LNCaP clone FGC (cell line): ENCODE measurements around the gene GPATCH3.
A peak's percentile ranks its signal among the peaks of the same experiment; 100 is the strongest.

Experiments used
- DNase-seq: peaks from one replicate; pipeline ENCODE4 v3.0.0-alpha.2; 2011; ENCODE audit warnings: low read depth
- H3K4me3 ChIP-seq: 2 replicates; pipeline ENCODE4 v1.5.1; 2011; ENCODE audit warnings: mild to moderate bottlenecking, low read depth, low read length, control low read depth
- TF ChIP-seq, protein P1 (sequence below): IDR thresholded peaks from 2 replicates; pipeline ENCODE4 v1.5.1; 2012; ENCODE audit warnings: mild to moderate bottlenecking; ENCODE audit not compliant: control insufficient read depth, insufficient read depth; ENCODE audit errors: extremely low read depth

GPATCH3 gene

DNA sequence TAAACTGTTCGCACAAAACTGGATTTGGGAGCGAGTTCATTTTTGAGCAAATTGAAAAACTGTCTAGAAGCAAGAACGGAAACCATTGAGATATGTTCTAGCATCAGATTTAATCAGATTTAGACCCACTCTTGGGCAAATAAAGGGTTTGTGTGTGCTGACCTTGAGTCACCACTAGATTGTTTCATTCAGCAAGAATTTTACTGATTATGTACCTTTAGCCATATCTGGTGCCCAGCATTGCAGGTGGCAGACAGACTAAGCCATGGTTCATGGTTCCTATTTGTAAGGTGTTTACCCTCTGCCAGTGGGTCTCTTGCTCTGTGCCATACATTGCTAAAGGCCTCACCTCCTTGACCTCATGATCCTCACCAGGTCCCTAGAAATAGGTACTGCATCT lies 22.6 kb upstream of the GPATCH3 start:
- TF ChIP-seq, protein P1, sequence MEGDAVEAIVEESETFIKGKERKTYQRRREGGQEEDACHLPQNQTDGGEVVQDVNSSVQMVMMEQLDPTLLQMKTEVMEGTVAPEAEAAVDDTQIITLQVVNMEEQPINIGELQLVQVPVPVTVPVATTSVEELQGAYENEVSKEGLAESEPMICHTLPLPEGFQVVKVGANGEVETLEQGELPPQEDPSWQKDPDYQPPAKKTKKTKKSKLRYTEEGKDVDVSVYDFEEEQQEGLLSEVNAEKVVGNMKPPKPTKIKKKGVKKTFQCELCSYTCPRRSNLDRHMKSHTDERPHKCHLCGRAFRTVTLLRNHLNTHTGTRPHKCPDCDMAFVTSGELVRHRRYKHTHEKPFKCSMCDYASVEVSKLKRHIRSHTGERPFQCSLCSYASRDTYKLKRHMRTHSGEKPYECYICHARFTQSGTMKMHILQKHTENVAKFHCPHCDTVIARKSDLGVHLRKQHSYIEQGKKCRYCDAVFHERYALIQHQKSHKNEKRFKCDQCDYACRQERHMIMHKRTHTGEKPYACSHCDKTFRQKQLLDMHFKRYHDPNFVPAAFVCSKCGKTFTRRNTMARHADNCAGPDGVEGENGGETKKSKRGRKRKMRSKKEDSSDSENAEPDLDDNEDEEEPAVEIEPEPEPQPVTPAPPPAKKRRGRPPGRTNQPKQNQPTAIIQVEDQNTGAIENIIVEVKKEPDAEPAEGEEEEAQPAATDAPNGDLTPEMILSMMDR = no peak
- DNase-seq = no peak
- H3K4me3 ChIP-seq = peak overlapping the region; percentile 99

DNA sequence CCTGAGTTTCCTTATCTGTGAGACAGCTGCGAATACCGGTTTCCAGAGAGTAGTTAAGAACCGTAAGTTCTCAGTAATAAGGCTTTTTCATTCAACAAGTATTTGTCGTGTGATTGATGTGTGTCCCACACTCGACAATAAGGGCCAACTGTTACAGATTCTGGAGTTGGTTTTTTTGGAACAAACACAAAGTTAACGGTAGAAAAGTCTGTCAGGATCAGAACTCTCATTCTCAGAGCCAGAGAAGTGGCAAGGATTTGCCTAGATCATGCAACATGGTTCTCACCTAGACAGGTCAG lies 22.1 kb upstream of the GPATCH3 start:
- DNase-seq = no peak
- TF ChIP-seq, protein P1 = no peak

DNA sequence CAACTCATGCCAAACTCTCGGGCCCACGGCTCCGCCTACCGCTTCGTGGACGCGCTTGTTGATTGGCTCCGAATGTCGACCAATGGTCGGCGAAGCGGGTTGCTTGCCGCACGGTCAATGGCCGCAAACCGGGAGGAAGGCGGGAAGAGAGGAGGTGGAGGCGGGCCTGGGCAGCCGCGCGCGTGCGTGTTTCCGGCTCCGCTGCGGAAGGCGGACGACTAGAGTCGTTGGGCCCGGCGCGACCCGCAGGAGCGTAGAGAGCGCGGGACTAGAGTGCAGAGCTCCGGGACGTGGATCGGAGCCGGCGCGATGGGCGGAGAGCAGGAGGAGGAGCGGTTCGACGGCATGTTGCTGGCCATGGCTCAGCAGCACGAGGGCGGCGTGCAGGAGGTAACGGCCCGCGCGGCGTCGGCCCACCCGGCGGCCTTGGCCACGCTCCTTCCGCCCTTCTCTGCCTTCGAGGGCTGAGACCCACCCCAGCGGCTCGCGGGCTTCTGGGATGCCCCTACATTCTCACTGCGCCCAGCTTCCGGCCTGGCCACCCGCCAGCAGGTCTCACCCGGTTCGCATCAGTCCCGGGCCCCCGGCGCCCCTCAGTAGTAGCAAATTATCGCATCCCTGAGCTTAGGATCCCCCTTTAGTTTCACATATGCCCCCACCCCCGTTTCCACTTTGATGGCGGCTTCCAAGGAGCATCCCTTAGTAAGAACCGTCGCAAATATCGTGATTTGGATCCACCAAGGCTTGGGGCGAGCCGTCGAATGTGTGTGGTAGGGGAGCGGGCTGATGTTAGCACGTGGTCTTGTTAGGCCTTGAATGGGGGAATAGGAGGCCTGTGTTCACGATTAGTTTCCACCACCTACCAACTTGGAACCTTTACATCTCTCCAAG lies 21.5 kb upstream of the GPATCH3 start, which contains the start of gene NUDC:
TSS of gene NUDC (plus strand) at position 204 of the 891 bp plus-strand sequence. CDS start at position 310, 106 bp downstream.
- TF ChIP-seq, protein P1 = no peak
- H3K4me3 ChIP-seq = peak within 1 kb of the TSS; percentile 99
- peak; percentile 93 for DNase-seq

More for the DNA sequence above, 22.1 kb upstream of the GPATCH3 start:
- peak overlapping the region; percentile 99 for H3K4me3 ChIP-seq

DNA sequence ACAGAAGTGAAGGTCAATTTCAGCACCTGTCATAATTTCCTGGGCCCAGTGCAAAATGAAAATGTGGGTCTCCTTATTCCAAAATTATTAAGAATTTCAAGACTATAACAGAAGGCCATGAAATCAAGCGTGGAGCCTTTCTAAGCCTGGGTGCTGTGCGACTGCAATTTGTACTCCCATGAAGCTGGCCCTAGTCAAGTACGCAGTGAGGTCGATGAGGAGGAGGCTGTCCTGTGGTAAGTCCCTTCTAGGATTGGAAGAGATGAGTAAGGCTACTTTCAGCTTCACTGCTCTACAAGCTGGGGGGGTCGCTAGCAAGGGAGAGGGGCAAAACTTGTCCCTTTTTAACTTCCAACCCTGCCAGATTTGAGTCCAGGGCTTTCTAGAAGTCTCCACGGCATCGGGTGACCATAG lies 20.9 kb upstream of the GPATCH3 start:
- TF ChIP-seq, protein P1 = no peak
- no peak for DNase-seq
- peak overlapping the region; percentile 99 for H3K4me3 ChIP-seq

DNA sequence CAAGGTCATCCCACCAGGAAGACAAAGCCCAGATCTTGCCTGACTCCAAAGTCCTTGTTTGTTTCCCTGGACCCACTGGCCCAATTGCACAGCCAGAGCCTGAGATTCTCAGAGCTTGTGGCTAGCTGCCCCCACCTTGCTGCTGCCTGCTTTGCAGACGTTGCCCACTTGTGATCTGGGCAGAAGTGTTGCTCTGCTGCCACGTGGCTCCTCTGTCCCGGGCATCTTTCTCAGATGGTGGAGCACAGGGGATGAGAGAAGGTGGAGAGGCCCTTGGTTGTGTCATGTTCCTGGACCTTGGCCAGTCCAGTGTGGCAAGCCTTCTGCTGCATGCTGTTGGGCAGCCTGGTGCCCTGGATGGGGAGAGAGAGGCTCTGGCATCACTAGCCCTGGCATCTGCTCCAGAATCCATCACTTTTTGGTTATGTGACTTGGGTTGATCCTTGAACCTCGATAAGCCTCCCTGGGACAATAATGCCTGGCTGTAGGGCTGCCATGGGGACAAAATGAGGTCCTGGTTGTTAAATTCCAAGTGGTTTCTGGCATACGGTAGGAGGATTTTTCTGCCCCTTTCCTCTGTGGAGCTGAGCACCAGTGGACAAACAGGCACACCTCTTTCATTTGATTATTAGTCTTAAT lies 15.1 kb upstream of the GPATCH3 start:
- H3K4me3 ChIP-seq = no peak overlapping the region
- DNase-seq = no peak
- TF ChIP-seq, protein P1 = no peak

DNA sequence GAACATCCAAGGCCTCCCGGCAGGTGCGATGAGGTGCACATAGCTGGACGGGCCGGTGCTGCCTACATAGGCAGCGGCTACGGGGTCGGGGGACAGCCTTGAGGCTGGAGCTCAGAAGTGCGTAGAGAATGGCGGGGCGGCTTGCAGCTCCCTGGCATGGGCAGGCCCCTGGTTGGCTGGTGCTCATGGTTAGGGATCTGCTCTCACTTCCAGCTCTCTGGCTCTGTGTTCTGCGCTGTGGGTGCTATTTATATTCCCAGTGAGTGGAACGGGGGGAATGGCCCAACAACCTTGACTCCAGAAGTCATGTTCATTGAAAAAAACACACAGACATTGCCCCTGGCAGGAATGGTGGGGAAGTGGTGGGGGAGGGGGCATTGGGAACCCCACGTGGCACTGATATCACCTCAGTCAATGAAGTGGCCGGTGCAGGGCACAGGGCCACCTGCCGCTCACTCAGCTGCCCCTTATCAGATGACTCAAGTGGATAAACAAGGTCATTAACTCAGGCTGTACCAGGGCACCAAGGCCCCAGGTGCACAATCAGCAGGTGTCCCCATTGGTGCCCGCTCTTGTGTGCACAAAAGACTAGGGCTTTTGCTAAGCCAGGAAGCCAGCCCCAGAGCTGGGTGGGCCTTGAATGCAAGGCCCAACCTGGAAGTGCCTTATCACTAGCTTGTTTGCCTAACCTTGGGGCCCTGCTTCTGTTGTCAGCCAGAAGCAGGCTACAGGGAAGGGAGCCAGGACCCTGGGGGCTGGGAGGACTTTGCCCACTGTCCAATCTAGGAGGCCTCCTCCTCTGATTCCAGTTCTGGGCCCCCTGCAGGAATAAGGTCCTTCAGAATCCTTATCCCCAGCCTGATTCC lies 13.7 kb upstream of the GPATCH3 start, which contains the start of gene NR0B2:
TSS of gene NR0B2 (minus strand) at position 222 of the 866 bp plus-strand sequence. CDS start at position 187, 35 bp downstream.
- no peak for DNase-seq
- no peak within 1 kb of the TSS for H3K4me3 ChIP-seq
- TF ChIP-seq, protein P1 = no peak
